H1 (cell line): ENCODE measurements around the gene GAMT. TPM values are rescaled to one million over a fixed set of nuclear protein-coding genes. Genes with fewer than 3 reads are reported as not detected.

ENCODE experiments used
- CTCF ChIA-PET: fragments of 300-600 bp; sonication (Branson Sonifier 250); formaldehyde crosslinking; loops from one replicate; lab custom pipeline; 2021; ENCODE audit not compliant: partially characterized antibody; lab: Charles Lee
- POLR2A ChIA-PET: fragments of 300-600 bp; sonication (Branson Sonifier 250); formaldehyde crosslinking; loops from one replicate; lab custom pipeline; 2021; ENCODE audit warnings: inconsistent platforms; ENCODE audit not compliant: partially characterized antibody; lab: Charles Lee
- DNase-seq, 2 experiments: peaks; one replicate each; pipeline versions ENCODE4 v3.0.0 to v3.0.0-alpha.2; 2010 to 2022; ENCODE audit warnings: low spot score in 2 of 2, low read depth in 1 of 2, mixed read lengths in 1 of 2
- FAIRE-seq: peaks from 2 replicates; lab custom pipeline; 2011; peaks lifted over from hg19 to GRCh38; lab: Jason Lieb, UNC
- H2AFZ ChIP-seq: 2 replicates; pipeline ENCODE4 v1.8.1; 2012; ENCODE audit warnings: low read length, inconsistent platforms
- H2AK5ac ChIP-seq: 2 replicates; pipeline ENCODE4 v1.6.1; 2013; ENCODE audit warnings: low read depth, low read length
- H2BK120ac ChIP-seq: replicated peaks from 2 replicates; pipeline ENCODE3; 2013; ENCODE audit warnings: low read depth, low read length, inconsistent platforms
- H2BK12ac ChIP-seq: 2 replicates; pipeline ENCODE4 v1.6.1; 2013; ENCODE audit warnings: low read depth, low read length
- H2BK15ac ChIP-seq: 2 replicates; pipeline ENCODE4 v1.6.1; 2013; ENCODE audit warnings: low read length
- H2BK20ac ChIP-seq: 2 replicates; pipeline ENCODE4 v1.6.1; 2013; ENCODE audit warnings: low read length
- H2BK5ac ChIP-seq: 2 replicates; pipeline ENCODE4 v1.6.1; 2013; ENCODE audit warnings: low read depth, low read length
- H3K14ac ChIP-seq: 2 replicates; pipeline ENCODE4 v1.6.1; 2013; ENCODE audit warnings: inconsistent platforms; ENCODE audit not compliant: insufficient read length
- H3K18ac ChIP-seq: 2 replicates; pipeline ENCODE4 v1.6.1; 2013; ENCODE audit warnings: low read length; ENCODE audit errors: extremely low read depth
- H3K23ac ChIP-seq: 2 replicates; pipeline ENCODE4 v1.6.1; 2013; ENCODE audit warnings: inconsistent platforms; ENCODE audit not compliant: insufficient read length
- H3K23me2 ChIP-seq: 2 replicates; pipeline ENCODE4 v1.6.1; 2013; ENCODE audit warnings: low read depth, low read length
- H3K27ac ChIP-seq: 2 replicates; pipeline ENCODE4 v1.6.1; 2011; ENCODE audit warnings: low read depth, low read length, inconsistent platforms
- H3K27me3 ChIP-seq, 4 experiments: replicated peaks in 1 of 4; 1 replicate in 1 of 4; 2 replicates in 3 of 4; pipeline versions ENCODE4 v1.6.1 to v1.8.1; 2011 to 2013; ENCODE audit warnings: low read length in 3 of 4, mild to moderate bottlenecking in 3 of 4, inconsistent platforms in 2 of 4, mixed read lengths in 2 of 4, moderate library complexity in 1 of 4; ENCODE audit not compliant: control insufficient read depth in 3 of 4, insufficient read depth in 3 of 4; ENCODE audit errors: extremely low read depth in 1 of 4
- H3K36me3 ChIP-seq, 4 experiments: 2 replicates each; pipeline versions ENCODE4 v1.6.1 to v1.8.1; 2011 to 2013; ENCODE audit warnings: mild to moderate bottlenecking in 4 of 4, low read length in 3 of 4, moderate library complexity in 2 of 4, control low read depth in 1 of 4, inconsistent platforms in 1 of 4; ENCODE audit not compliant: insufficient read depth in 4 of 4, control insufficient read depth in 2 of 4
- H3K4ac ChIP-seq: replicated peaks from 2 replicates; pipeline ENCODE3; 2013; ENCODE audit warnings: low read length, low read depth, mixed read lengths, inconsistent platforms; ENCODE audit not compliant: insufficient read length
- H3K4me1 ChIP-seq, 4 experiments: replicated peaks in 1 of 4; 1 replicate in 1 of 4; 2 replicates in 3 of 4; pipeline versions ENCODE4 v1.6.1 to v1.8.1; 2011 to 2013; ENCODE audit warnings: low read length in 3 of 4, inconsistent platforms in 2 of 4, mixed read lengths in 1 of 4; ENCODE audit not compliant: insufficient read depth in 4 of 4, control insufficient read depth in 3 of 4
- H3K4me2 ChIP-seq, 2 experiments: 2 replicates each; pipeline versions ENCODE4 v1.6.1 to v1.8.1; 2011 to 2013; ENCODE audit warnings: low read depth in 2 of 2, low read length in 2 of 2, control low read depth in 1 of 2, inconsistent platforms in 1 of 2, mild to moderate bottlenecking in 1 of 2; ENCODE audit not compliant: insufficient read depth in 1 of 2
- H3K4me3 ChIP-seq, 4 experiments: fragments of 200-600, 300-600 bp in 1 of 4; sonication (generic), shearing (Covaris generic), sonication (Bioruptor Twin) in 1 of 4; 2 replicates each; pipeline versions ENCODE4 v1.5.1 to v1.8.1; 2011 to 2016; ENCODE audit warnings: low read length in 4 of 4, low read depth in 3 of 4, control low read depth in 2 of 4, inconsistent platforms in 2 of 4, mild to moderate bottlenecking in 2 of 4, mixed read lengths in 1 of 4, moderate library complexity in 1 of 4; ENCODE audit not compliant: insufficient read depth in 2 of 4; ENCODE audit errors: extremely low read depth in 1 of 4
- H3K56ac ChIP-seq: replicated peaks from 2 replicates; pipeline ENCODE3; 2013; ENCODE audit warnings: low read depth, mild to moderate bottlenecking, mixed read lengths, low read length, inconsistent platforms; ENCODE audit not compliant: insufficient read length
- H3K79me1 ChIP-seq: 2 replicates; pipeline ENCODE4 v1.6.1; 2013; ENCODE audit warnings: low read depth, low read length, control low read depth
- H3K79me2 ChIP-seq, 2 experiments: 2 replicates each; pipeline versions ENCODE4 v1.6.1 to v1.8.1; 2012 to 2013; ENCODE audit warnings: low read length in 2 of 2, mild to moderate bottlenecking in 2 of 2, inconsistent platforms in 1 of 2; ENCODE audit not compliant: insufficient read depth in 2 of 2, control insufficient read depth in 1 of 2
- H3K9ac ChIP-seq, 4 experiments: replicated peaks in 1 of 4; 1 replicate in 1 of 4; 2 replicates in 3 of 4; pipeline versions ENCODE4 v1.6.1 to v1.8.1; 2011 to 2013; ENCODE audit warnings: low read depth in 3 of 4, low read length in 3 of 4, control low read depth in 2 of 4, mild to moderate bottlenecking in 2 of 4, moderate library complexity in 2 of 4, inconsistent platforms in 1 of 4; ENCODE audit errors: extremely low read depth in 1 of 4
- H3K9me3 ChIP-seq, 2 experiments: 2 replicates each; pipeline versions ENCODE4 v1.6.1 to v1.8.1; 2012 to 2013; ENCODE audit warnings: mild to moderate bottlenecking in 2 of 2, moderate library complexity in 2 of 2, control low read depth in 1 of 2, inconsistent platforms in 1 of 2, low read depth in 1 of 2, low read length in 1 of 2, mixed read lengths in 1 of 2; ENCODE audit not compliant: insufficient read depth in 2 of 2
- H4K20me1 ChIP-seq, 2 experiments: replicated peaks in 1 of 2; 2 replicates each; pipeline versions ENCODE3 to v1.8.1; 2011 to 2013; ENCODE audit warnings: inconsistent platforms in 2 of 2, low read length in 2 of 2, mild to moderate bottlenecking in 1 of 2; ENCODE audit not compliant: insufficient read depth in 2 of 2, control insufficient read depth in 1 of 2
- H4K5ac ChIP-seq: 2 replicates; pipeline ENCODE4 v1.6.1; 2013; ENCODE audit warnings: low read length, low read depth, mixed read lengths, inconsistent platforms; ENCODE audit not compliant: insufficient read length
- H4K8ac ChIP-seq: 2 replicates; pipeline ENCODE4 v1.8.0; 2013; ENCODE audit warnings: mild to moderate bottlenecking, moderate library complexity, low read length, inconsistent platforms; ENCODE audit not compliant: insufficient read depth; ENCODE audit errors: extremely low read depth
- H4K91ac ChIP-seq: replicated peaks from 2 replicates; pipeline ENCODE3; 2013; ENCODE audit warnings: low read length, mixed read lengths, inconsistent platforms; ENCODE audit not compliant: insufficient read length
- ASH2L ChIP-seq: fragments of 200-600, 300-600 bp; sonication (generic); IDR thresholded peaks from one replicate; pipeline ENCODE4 v1.7.1; 2017; ENCODE audit warnings: low read length
- BCL11A ChIP-seq, 2 experiments: IDR thresholded peaks; one replicate each; pipeline ENCODE4 v1.6.1; 2011; ENCODE audit warnings: low read depth in 2 of 2, low read length in 2 of 2, mild to moderate bottlenecking in 2 of 2
- EGR1 ChIP-seq: IDR thresholded peaks from 2 replicates; pipeline ENCODE4 v1.6.1; 2011; ENCODE audit warnings: low read depth, low read length, borderline replicate concordance
- GABPA ChIP-seq: IDR thresholded peaks from 2 replicates; pipeline ENCODE4 v1.6.1; 2011; ENCODE audit warnings: mild to moderate bottlenecking, low read length, moderate library complexity, borderline replicate concordance; ENCODE audit not compliant: insufficient read depth
- WGBS, 2 experiments: shearing (Covaris generic) in 1 of 2; methylation state at CpG; one replicate each; pipeline versions ENCODE4 v1.1.6 to v1.1.7; 2013 to 2015; ENCODE audit warnings: low lambda C conversion rate in 2 of 2, mixed read lengths in 2 of 2, inconsistent platforms in 1 of 2, low coverage in 1 of 2, missing lambda C conversion rate in 1 of 2; ENCODE audit not compliant: insufficient replicate concordance in 2 of 2, insufficient coverage in 1 of 2, insufficient read length in 1 of 2; ENCODE audit errors: extremely low coverage in 1 of 2, missing lambda C conversion rate in 1 of 2; 5-methylcytosine and 5-hydroxymethylcytosine counted together
- polyA plus RNA-seq, 7 experiments: library from polyadenylated mRNA; depleted of rRNA in 3 of 7; stranded (reverse) in 5 of 7; unstranded in 2 of 7; fragments of >200 nt in 5 of 7; fragments of 200-250 nt in 2 of 7; gene quantifications; 1 replicate in 5 of 7; 2 replicates in 1 of 7; 4 replicates in 1 of 7; pipeline versions ENCODE4 v1.2.1 to v1.2.3, GENCODE V29; 2011 to 2013; ENCODE audit warnings: missing spikeins in 2 of 7, mixed read lengths in 2 of 7
- total RNA-seq: library from RNA; stranded (reverse); fragmentation: NEBNext Ultra II Directional; extraction: Animal tissue kit (Norgen Biotek cat#: 25700); gene quantifications from 2 replicates; pipeline ENCODE4 v1.2.1, GENCODE V29; 2021

The GAMT gene
- total and polyA plus RNA-seq, 2 of the 8 experiments (the other 6 are each of a cell fraction or from before 2014, with no cell fraction given), result 17.2 to 35.6 TPM

DNA sequence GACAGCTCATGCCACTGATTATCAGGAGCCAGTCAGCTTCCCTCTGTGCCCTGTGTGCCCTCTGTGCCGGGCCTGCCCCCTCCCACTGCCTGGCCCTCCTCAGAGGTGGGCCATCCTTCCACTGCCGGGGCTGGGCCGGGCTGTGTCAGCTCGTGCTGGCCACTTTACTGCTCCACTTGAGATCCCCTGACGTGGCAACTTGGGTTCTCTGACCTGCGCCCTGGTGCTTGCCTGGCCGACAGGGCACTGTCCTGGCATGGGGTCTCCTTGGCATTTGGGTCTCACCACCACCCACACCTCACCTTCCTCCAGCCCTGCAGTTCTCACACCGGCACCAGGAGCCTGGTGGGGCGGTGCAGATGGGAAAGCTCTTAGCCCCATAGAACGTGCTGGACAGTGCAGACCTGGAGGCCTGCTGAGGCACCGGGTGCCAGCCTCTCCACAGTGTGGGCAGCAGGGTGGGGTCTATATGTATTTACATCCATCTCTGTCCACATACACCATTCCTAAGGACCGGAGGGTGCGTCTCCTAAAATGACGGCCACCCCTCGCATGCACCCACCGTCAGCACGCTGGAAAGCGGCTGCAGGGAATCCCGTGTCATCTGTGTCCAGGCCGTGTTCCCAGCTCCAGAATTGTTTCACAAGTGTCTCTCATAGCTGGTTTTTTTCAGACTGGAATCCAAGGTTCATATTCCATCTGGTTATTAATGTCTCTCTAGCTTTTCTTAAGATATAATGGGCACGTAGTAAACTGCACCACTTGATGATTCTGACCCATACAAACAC is 17.8 kb upstream of the GAMT start:
- H4K20me1 ChIP-seq, result peaks cover 54 to 55% of the 10 kb centered on the region in 2 experiments
- no peak for FAIRE-seq
- H3K4me3 ChIP-seq, result no peak overlapping the region
- TF ChIP-seq BCL11A (IDR thresholded peaks at IDR 0.05; ENCODE audit: low read depth in 2 of 2, low read length in 2 of 2) (no peak), GABPA (no peak), ASH2L (no peak), EGR1 (no peak)

More for the DNA sequence above, 17.8 kb upstream of the GAMT start:
- Histone ChIP-seq H3K4me2 (no peak overlapping the region), H2BK5ac (no peak overlapping the region; the same call in 1 of the 2 replicates), H3K14ac (no peak overlapping the region), H2AK5ac (no peak overlapping the region), H3K23me2 (peaks cover 2% of the 10 kb centered on the region; the same call in 1 of the 2 replicates), H2AFZ (no peak overlapping the region), H2BK20ac (no peak overlapping the region), H3K27me3 (no peaks in the 10 kb centered on the region), H3K9me3 (no peaks in the 10 kb centered on the region), H4K8ac (peak overlapping the region; percentile 51; the same call in 1 of the 2 replicates), H3K23ac (no peak overlapping the region), H2BK15ac (no peak overlapping the region), H2BK120ac (no peak overlapping the region), H4K91ac (no peak overlapping the region), H3K79me1 (peaks cover 25% of the 10 kb centered on the region), H3K56ac (no peak overlapping the region), H3K9ac (no peak overlapping the region), H4K5ac (no peak overlapping the region), H3K4me1 (peaks cover 8 to 28% (median 17%) of the 10 kb centered on the region in 4 experiments), H3K36me3 (peaks cover 30 to 65% (median 47%) of the 10 kb centered on the region in 4 experiments), H3K27ac (no peak overlapping the region), H3K4ac (no peak overlapping the region), H2BK12ac (no peak overlapping the region), H3K79me2 (peaks cover 29 to 92% of the 10 kb centered on the region in 2 experiments), H3K18ac (no peak overlapping the region)
- WGBS, 2 experiments, result 94% methylated on average over 15 of the region's 21 CpGs; no CpG with 5 or more reads in 1 of the 2 experiments
- ChIA-PET CTCF (interaction anchor here (0.7 to 1.5 kb wide), 2 partner anchors 61 to 762 kb away, joined by 3 to 4 read pairs; no protein-coding TSS in a partner anchor), POLR2A (interaction anchor here (0.7 to 1.2 kb wide), 4 partner anchors 10 to 53 kb away, joined by 3 to 5 read pairs (median 3); no protein-coding TSS in a partner anchor)
- no peak for DNase-seq
